HG03432 (cell line): ENCODE data around the gene SIDT2.

Experiments used
- ATAC-seq: cut with Tn5 transposase; IDR thresholded peaks from one replicate; pipeline ENCODE4 v1.9.1; 2021; ENCODE audit warnings: mild to moderate bottlenecking, moderate library complexity; ENCODE audit not compliant: unreplicated experiment

SIDT2 gene

DNA sequence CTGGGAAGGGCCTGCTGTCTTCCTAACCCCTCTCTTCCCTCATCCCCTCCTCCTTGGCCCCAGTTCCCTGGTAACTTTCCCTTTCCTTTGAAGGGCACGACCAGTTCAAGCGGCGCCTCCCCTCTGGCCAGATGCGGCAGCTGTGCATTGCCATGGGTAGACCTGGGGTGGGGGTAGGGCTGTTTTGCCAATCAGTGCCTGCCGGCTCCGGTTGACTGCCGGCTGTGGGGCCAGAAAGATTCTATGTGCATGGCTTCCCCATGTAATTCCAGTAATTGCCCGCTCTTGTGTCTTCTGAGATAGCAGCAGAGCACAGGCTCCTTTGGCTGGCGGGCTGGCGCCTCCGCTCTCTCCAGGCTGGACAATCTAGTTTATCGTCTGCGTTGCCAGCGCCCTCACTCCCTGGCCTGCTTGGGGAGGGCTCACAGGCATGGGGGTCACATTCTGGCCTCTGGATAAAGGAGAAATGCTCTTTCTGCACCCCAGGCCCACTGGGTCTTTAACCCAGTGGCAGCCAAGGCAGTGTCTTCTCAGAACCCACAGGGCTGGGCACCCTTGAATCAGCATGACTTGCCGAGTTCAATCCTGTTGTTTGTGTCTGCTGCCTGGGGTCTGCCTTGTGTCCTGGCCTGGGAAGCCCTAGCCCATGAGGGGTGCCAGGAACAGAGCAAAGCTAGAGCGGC lies 9.4 kb downstream of the SIDT2 start:
- ATAC-seq: no peak

DNA sequence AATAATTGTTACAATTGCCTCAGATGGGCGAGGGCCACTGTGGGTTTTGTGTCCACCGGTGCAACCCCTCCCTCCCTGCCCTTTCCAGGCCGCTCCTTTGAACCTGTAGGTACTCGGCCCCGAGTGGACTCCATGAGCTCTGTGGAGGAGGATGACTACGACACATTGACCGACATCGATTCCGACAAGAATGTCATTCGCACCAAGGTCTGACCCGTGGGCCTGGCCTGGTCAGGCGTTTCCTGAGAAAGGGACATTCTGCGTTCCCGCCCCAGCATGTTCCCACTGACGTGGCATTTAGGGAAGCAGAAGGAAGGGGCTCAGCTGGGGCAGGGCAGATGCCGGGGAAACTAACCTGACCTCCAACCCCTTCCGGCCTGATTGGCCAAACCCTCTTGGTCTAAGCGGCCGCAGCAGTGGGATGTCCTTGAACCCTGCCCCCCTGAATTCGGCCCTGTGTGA lies 10.1 kb downstream of the SIDT2 start:
- ATAC-seq: no peak

DNA sequence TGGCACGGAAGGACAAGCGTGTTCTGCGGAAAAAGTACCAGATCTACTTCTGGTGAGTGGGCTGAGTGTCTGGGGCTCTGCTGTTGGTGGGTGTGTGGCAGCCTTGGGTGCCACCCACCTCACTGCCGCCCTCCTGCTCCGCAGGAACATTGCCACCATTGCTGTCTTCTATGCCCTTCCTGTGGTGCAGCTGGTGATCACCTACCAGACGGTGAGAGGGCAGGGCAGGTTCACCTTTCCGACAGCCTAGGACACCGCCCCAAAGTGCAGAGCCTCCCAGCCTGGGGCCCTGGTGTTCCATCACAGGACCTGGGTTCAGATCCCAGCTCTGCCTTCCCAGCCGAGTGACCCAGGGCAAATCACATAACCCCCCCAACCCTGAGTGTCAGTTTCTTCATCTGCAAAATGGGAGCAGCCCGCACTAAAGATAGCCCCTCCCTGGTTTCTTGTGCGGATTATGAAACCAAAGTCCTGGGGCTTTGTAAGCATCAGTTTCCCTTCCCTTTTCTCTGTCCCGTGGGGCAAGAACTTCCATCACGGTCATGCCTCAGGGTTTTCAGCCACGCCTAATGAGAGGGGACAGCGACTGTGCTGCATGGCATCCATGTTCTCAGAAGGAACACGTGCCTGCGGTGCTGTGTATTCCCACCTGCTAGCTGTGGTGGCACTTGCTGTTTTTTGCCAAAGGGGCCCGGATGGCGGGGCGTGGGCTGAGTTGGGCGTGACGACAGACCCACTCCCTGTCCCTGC lies 10.8 kb downstream of the SIDT2 start:
- ATAC-seq: no peak

DNA sequence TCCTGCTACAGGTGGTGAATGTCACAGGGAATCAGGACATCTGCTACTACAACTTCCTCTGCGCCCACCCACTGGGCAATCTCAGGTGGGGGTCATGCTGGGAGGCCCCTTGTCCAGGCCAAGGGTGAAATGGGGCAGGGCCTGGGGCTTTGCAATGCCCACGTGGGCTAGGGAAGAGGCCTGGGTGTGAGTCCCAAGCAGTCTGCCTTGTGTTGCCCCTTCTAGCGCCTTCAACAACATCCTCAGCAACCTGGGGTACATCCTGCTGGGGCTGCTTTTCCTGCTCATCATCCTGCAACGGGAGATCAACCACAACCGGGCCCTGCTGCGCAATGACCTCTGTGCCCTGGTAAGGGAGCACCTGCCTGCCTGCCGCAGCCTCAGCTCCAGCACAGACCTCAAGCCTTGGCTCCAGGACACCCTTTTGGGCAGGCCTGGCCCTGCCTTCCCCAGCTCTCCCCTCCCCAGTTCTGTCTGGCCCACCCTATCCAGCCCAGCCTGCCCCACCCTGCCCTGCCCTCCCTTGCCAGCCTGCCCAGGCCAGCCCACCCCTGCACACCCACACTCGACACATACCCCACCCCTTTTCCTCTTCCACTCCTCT lies 11.5 kb downstream of the SIDT2 start:
- ATAC-seq: no peak

DNA sequence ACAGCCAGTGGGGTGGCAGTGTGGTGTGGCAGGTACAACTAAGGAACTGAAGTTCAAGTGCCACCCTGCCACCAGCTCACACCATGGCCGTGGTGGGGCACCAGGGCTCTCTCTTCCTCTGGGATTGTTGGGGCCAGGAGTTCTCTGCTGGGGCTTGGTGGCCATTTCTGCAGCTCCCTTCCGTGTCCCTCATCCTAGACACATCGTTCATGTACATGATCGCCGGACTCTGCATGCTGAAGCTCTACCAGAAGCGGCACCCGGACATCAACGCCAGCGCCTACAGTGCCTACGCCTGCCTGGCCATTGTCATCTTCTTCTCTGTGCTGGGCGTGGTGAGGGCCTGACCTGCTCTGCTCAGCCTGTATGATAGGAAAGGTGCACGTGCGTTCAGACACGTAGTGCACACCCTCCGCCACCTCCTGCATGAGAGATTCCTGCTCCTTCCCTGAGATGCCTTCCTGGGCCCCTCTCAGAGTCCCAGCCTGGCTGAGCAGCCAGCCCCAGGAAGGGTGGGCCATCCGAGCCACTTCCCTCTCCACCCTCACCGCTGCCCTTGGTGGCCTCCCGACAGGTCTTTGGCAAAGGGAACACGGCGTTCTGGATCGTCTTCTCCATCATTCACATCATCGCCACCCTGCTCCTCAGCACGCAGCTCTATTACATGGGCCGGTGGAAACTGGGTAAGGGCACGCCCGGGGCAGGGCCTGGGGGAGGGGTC lies 13.3 kb downstream of the SIDT2 start:
- no peak for ATAC-seq

DNA sequence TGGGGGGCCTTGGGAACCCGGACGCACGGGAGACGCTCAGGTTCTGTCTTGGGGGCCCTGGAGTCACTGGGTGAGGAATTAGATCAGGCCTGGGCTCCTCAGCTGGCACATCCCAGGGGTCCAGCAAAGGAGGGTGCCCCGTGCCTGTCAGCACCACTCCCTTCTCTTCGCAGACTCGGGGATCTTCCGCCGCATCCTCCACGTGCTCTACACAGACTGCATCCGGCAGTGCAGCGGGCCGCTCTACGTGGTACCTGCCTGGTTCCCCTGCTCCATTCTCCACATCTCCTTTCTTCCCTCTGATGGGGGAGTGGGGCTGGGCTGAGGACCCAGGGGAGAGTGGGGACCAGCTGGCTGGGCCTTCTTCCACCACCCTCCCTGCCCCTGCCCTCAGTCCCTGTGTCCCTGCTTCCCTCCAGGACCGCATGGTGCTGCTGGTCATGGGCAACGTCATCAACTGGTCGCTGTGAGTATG lies 13.9 kb downstream of the SIDT2 start:
- ATAC-seq: no peak

DNA sequence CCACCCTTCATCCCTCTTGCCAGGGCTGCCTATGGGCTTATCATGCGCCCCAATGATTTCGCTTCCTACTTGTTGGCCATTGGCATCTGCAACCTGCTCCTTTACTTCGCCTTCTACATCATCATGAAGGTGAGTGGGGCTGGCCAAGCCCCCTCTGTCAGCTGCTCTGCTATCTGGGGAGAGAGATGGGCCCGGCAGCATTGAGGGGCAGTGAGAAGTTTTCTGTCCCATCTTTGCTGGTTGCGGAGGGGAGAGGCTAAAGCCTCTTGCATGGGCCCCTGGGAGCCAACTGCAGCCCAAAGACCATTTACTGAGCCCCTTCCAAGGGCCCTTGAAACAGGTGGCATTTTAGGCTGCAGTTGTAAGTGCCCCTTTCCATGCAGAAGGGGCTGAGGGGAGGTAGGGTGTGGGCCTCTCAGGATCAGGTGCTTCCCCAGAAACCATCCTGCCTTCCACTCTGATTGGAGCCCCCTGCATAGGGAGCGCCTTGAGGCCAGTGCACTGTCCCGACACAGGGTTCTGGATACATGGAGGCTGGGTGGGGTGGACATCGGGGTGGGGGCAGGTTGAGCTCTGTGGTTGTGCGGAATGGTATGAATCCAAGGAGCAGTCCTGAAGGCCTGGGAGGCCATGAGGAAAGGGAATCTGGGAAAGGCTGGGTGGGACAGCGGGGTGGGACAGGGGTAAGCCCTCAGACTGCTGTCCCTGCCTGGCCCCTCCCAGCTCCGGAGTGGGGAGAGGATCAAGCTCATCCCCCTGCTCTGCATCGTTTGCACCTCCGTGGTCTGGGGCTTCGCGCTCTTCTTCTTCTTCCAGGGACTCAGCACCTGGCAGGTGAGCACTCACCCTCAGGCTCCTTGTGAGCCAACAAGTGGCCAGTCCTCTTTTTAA lies 14.8 kb downstream of the SIDT2 start:
- ATAC-seq: no peak

DNA sequence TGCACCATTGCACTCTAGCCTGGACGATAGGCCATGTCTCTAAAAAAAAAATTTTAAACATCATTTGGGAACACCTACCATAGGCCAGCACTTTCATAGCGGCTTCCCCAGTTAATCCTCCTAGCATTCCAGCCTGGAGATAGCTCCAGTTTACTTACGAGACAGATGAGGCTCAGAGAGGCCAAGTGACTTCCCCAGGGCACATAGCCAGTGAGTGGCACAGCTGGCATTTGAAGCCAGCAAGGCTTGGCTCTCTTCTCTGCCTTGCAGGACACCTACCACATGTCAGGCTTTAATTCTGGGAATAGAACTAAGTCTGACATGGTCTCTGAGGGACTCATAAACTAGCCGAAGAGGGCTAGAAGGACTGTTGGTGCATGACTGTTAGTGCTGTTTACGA lies 15.7 kb downstream of the SIDT2 start:
- no peak for ATAC-seq

DNA sequence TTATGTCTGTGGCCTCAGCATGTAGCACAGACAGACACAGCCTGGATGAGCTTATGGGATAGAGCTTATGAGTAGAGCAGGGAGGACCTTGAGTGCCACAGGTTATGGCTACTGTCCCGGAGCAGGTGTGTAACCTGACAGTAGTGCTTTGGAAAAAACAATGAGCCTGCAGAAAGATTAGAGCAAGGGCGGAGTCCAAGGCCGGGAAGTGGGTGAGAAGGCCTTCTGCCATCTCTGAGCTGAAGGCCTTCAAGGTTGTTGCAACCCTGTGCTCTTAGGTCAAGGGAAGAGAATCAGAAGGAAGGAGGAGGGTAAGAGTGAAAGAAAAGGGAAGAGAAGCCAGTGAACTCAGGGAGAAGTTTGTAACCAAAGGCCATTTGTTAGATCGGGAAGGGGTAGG lies 16.7 kb downstream of the SIDT2 start:
- ATAC-seq: no peak

DNA sequence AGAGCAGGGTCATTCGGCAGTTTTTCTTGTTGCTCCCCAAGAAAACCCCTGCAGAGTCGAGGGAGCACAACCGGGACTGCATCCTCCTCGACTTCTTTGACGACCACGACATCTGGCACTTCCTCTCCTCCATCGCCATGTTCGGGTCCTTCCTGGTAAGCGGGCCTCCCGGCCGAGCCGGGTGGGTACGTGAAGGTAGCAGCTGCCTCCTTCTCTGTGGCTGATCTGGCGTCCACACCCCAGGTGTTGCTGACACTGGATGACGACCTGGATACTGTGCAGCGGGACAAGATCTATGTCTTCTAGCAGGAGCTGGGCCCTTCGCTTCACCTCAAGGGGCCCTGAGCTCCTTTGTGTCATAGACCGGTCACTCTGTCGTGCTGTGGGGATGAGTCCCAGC lies 17.2 kb downstream of the SIDT2 start:
- ATAC-seq: no peak

DNA sequence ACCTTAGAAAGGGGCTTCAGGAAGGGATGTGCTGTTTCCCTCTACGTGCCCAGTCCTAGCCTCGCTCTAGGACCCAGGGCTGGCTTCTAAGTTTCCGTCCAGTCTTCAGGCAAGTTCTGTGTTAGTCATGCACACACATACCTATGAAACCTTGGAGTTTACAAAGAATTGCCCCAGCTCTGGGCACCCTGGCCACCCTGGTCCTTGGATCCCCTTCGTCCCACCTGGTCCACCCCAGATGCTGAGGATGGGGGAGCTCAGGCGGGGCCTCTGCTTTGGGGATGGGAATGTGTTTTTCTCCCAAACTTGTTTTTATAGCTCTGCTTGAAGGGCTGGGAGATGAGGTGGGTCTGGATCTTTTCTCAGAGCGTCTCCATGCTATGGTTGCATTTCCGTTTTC lies 18.5 kb downstream of the SIDT2 start:
- no peak for ATAC-seq

DNA sequence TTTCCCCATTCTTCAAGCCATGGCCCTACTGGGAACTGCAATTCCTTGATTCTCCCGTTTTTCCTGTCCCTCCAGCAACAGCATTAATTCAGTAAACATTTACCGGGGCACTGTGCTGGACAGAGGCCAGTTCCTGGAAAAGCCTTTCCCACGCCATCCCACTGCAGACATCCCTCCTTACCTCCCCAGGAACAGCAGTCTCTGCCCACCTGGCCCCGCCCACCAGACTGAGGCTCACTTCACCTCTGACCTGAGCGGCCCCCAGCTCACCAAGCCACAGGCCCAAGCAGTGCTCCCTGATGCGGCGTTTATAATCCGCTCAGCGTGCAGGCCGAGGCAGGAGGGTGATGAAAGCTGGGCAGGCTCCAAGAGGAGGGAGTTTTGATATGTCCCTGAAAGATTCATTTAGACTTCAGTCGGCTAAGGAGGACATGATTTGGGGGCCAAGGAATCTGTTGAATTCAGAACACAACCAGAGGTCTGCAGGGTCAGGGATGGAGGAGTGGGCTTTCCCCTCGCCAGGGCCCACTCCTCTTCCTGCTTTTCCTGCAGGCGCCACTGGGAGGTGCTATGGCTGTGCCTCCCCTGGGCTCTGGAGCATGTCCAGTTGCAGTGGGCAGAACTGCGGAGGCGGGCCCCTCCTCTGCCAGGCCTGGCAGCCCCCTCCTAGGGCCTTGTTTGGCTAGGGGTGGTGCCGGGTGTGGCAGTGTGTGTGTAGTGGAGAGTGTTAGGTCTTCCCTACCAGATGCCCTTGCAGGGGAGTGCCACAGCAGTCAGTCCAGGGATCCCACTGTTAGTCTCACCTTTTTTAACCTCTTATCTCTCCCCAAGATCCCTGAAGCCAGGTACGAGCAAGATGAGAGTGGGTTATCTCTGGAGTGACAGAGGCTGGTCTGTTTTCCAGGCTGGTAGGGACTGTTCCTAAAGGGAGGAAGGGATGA lies 19.2 kb downstream of the SIDT2 start:
- ATAC-seq: no peak

DNA sequence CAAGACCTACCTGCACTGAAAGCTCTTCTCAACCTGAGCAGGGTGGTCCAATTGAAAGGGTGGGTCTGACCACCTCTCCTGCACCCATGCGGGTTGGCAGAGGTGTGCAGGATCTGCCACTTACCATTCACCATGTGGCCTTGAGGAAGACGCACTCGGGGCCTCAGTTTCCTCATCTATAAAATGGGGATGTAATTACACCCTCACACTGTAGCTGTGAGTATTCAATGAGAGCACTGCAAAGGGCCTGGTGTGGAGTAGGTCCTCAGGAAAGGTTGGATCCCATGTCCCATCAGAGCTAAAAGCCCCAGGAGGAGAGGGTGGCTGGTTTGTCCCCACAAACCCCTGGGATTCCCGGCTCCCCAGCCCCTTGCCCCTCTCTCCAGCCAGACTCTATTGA lies 20.1 kb downstream of the SIDT2 start:
- ATAC-seq: no peak

DNA sequence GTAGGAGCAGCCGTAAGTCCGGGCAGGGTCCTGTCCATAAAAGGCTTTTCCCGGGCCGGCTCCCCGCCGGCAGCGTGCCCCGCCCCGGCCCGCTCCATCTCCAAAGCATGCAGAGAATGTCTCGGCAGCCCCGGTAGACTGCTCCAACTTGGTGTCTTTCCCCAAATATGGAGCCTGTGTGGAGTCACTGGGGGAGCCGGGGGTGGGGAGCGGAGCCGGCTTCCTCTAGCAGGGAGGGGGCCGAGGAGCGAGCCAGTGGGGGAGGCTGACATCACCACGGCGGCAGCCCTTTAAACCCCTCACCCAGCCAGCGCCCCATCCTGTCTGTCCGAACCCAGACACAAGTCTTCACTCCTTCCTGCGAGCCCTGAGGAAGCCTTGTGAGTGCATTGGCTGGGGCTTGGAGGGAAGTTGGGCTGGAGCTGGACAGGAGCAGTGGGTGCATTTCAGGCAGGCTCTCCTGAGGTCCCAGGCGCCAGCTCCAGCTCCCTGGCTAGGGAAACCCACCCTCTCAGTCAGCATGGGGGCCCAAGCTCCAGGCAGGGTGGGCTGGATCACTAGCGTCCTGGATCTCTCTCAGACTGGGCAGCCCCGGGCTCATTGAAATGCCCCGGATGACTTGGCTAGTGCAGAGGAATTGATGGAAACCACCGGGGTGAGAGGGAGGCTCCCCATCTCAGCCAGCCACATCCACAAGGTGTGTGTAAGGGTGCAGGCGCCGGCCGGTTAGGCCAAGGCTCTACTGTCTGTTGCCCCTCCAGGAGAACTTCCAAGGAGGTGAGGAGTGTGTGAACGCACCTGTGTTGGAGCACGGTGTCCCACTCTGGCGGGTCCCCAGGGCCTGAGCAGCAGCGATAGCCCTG lies 20.7 kb downstream of the SIDT2 start, which contains the start of gene TAGLN:
TAGLN (plus strand) TSS at position 318 of the 863 bp plus-strand sequence. CDS start 3,644 bp downstream, outside the sequence.
- no peak for ATAC-seq

DNA sequence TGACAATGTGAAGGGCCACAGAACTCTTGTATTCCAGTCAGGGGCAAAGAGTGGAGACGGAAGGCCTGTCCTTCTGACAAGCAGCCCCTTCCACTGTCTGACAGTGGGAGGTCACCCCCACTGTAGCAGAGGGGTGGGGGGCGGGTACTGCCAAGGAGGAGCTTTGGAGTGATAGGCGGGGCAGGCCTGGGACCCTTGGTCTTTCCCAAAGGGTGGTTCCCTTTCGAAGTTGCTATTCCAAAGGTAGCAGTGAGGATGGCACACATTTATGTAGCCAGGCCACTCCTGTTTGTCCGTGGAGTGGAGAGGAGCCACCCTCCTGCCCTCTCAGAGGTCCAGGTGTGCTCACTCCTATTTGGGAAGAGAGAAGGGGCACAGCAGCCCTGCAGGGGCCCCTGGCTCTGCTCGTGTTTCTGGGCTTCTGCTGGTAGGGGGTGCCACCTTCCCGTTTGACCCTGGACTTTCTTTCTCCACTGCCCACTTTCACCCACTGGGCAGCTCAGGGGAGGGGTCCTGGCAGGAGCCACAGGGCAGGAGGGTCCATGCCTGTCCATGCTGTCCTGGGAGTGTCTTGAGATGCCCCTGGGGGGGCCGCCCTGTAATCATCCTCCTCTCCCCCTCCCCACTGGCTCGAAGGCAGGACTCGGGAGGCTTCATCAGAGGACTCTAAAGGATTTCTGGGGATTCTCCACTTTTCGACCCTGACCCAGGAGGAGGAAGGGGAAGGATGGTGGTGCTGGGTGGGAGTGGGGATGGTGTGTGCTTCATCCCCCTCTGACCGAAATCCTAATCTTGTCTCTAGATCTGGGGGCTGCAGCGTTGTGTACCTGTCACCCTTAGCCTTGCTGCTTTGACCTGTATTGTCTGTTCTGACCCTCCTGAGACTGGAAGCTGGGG lies 21.6 kb downstream of the SIDT2 start:
- no peak for ATAC-seq

DNA sequence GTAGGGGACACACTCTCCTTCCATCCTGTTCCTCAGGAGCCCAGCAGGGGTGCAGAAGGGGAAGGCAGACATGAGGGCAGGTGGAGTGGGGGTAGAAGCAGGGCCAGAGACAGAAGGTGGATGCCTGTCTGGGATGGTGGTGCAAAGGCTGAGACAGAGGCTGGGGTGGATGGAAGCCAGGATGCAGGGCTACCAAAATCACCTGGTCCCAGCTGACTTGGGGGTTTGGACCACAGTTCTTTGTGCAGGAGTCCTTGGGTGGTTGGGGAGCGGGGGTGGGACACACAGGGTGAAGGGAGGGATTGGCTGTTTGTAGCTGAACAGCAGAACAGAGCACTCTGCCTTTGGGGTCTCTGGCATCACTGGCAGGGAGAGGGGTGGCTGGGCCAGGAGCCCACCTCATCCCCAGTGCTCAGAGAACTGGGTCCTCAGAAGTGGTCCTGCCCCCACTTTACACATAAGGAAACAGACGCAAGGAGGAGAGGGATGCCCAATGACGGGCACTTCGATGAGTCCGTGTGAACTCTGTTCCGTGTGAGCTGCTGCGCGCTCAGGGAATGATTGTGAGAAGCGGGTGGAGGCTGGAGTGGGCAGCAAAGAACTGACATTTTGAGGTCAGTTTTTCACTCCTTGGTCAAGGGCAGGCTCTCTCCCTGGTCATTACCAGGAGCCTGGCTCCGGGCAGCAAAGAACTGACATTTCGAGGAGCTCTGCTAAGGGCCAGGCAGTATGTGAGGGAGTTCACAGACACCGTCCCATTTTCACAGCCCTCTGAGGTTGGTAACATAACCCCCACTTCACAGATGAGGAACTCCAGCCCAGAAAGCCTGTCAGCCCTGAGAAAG lies 22.5 kb downstream of the SIDT2 start:
- no peak for ATAC-seq
